GM23338 (cell line): Measurements from ENCODE around the gene PNPO. TPM values are rescaled to one million over a fixed set of nuclear protein-coding genes. Genes with fewer than 3 reads are reported as not detected.

Experiments
- ATAC-seq: fragments of 200-7000 bp; cut with Tn5 transposase; 3 replicates; pipeline ENCODE4 v1.9.1; 2020
- DNase-seq: peaks from one replicate; pipeline ENCODE4 v3.0.0-alpha.2; 2015; ENCODE audit warnings: low spot score
- H2AFZ ChIP-seq: fragments of 200-600 bp; sonication (generic); 2 replicates; pipeline ENCODE4 v1.8.0; 2016; ENCODE audit warnings: antibody characterized with exemption, mild to moderate bottlenecking, moderate library complexity
- H3F3A ChIP-seq: fragments of 200-600 bp; sonication (generic); replicated peaks from 2 replicates; pipeline ENCODE4 v1.8.0; 2017; ENCODE audit warnings: antibody characterized with exemption, mixed run types, low read depth
- H3K27ac ChIP-seq: fragments of 200-600 bp; sonication (generic); 2 replicates; pipeline ENCODE4 v1.6.1; 2016; ENCODE audit warnings: low read depth
- H3K27me3 ChIP-seq: fragments of 200-600 bp; sonication (generic); 2 replicates; pipeline ENCODE4 v1.8.0; 2016; ENCODE audit warnings: mild to moderate bottlenecking, mixed run types, moderate library complexity; ENCODE audit not compliant: insufficient read depth
- H3K36me3 ChIP-seq: fragments of 200-600 bp; sonication (generic); 2 replicates; pipeline ENCODE4 v1.8.0; 2016; ENCODE audit warnings: mild to moderate bottlenecking; ENCODE audit not compliant: insufficient read depth
- H3K4me1 ChIP-seq: fragments of 200-600 bp; sonication (generic); 2 replicates; pipeline ENCODE4 v1.8.0; 2016; ENCODE audit warnings: mild to moderate bottlenecking, moderate library complexity; ENCODE audit not compliant: insufficient read depth
- H3K4me2 ChIP-seq: fragments of 200-600 bp; sonication (generic); 2 replicates; pipeline ENCODE4 v1.7.1; 2017; ENCODE audit warnings: mixed run types
- H3K4me3 ChIP-seq: fragments of 200-600 bp; sonication (generic); 2 replicates; pipeline ENCODE4 v1.6.1; 2016; ENCODE audit warnings: mixed run types
- H3K79me2 ChIP-seq: fragments of 200-600 bp; sonication (generic); replicated peaks from 2 replicates; pipeline ENCODE4 v1.8.0; 2017; ENCODE audit warnings: mild to moderate bottlenecking; ENCODE audit not compliant: insufficient read depth
- H3K9me2 ChIP-seq: fragments of 200-600 bp; sonication (generic); 2 replicates; pipeline ENCODE4 v1.8.0; 2017; ENCODE audit not compliant: insufficient read depth
- H4K20me1 ChIP-seq: fragments of 200-600 bp; sonication (generic); replicated peaks from 2 replicates; pipeline ENCODE4 v1.8.0; 2017; ENCODE audit warnings: mild to moderate bottlenecking; ENCODE audit not compliant: insufficient read depth
- H3K27ac Mint-ChIP-seq: 2 replicates; pipeline ENCODE4 v1.8.0; 2020; ENCODE audit warnings: inconsistent platforms, mild to moderate bottlenecking, moderate library complexity, mixed read lengths
- H3K27me3 Mint-ChIP-seq: 3 replicates; pipeline ENCODE4 v1.8.0; 2022; ENCODE audit warnings: low read depth, mild to moderate bottlenecking, moderate library complexity, mixed read lengths, inconsistent platforms; ENCODE audit not compliant: insufficient read depth, poor library complexity
- H3K36me3 Mint-ChIP-seq: 3 replicates; pipeline ENCODE4 v1.8.0; 2021; ENCODE audit warnings: low read depth, mild to moderate bottlenecking, inconsistent platforms, moderate library complexity, mixed read lengths
- H3K4me1 Mint-ChIP-seq: 3 replicates; pipeline ENCODE4 v1.8.0; 2020; ENCODE audit warnings: mild to moderate bottlenecking, inconsistent platforms, mixed read lengths
- H3K4me3 Mint-ChIP-seq: 3 replicates; pipeline ENCODE4 v1.8.0; 2021; ENCODE audit warnings: moderate library complexity, mild to moderate bottlenecking, inconsistent platforms, mixed read lengths
- H3K9me3 Mint-ChIP-seq: 3 replicates; pipeline ENCODE4 v1.8.0; 2020; ENCODE audit warnings: moderate library complexity, mild to moderate bottlenecking, inconsistent platforms, mixed read lengths
- CREB1 ChIP-seq: fragments of 250-450 bp; sonication (Bioruptor Pico); IDR thresholded peaks from 2 replicates; pipeline ENCODE4 v1.5.0; 2020; ENCODE audit warnings: low read depth, mild to moderate bottlenecking, moderate library complexity
- EZH2 ChIP-seq: fragments of 200-600 bp; sonication (generic); IDR thresholded peaks from one replicate; pipeline ENCODE4 v1.8.0; 2017; ENCODE audit warnings: antibody characterized with exemption, mild to moderate bottlenecking, low read depth; ENCODE audit not compliant: unreplicated experiment
- JUNB ChIP-seq: IDR thresholded peaks from one replicate; pipeline ENCODE4 v1.6.1; 2016; ENCODE audit warnings: antibody characterized with exemption; ENCODE audit not compliant: unreplicated experiment
- NANOG ChIP-seq: IDR thresholded peaks from 2 replicates; pipeline ENCODE4 v1.6.1; 2016; ENCODE audit warnings: antibody characterized with exemption, borderline replicate concordance
- POLR2AphosphoS5 ChIP-seq: IDR thresholded peaks from 2 replicates; pipeline ENCODE4 v1.6.1; 2016; ENCODE audit warnings: antibody characterized with exemption, low read depth
- STAT1 ChIP-seq: IDR thresholded peaks from one replicate; pipeline ENCODE4 v1.6.1; 2016; ENCODE audit warnings: antibody characterized with exemption; ENCODE audit not compliant: unreplicated experiment
- ZNF331 ChIP-seq: fragments of 250-450 bp; sonication (Bioruptor Pico); IDR thresholded peaks from 2 replicates; pipeline ENCODE4 v1.5.0; 2020; ENCODE audit warnings: low read depth, mild to moderate bottlenecking, moderate library complexity
- polyA plus RNA-seq: library from polyadenylated mRNA; unstranded; fragments of >200 nt; fragmentation: Nextera tagmentation; extraction: Ambion mirVana; gene quantifications from 2 replicates; pipeline ENCODE4 v1.2.1, GENCODE V29; 2016
- total RNA-seq: library from RNA; depleted of rRNA; stranded (reverse); fragments of >200 nt; shearing (Covaris generic); gene quantifications from 2 replicates; pipeline ENCODE4 v1.2.3, GENCODE V29; 2014
- TF ChIP-seq, protein P1 (sequence below), 2 experiments: fragments of 200-600 bp in 1 of 2; sonication (generic) in 1 of 2; conservative IDR thresholded peaks; 2 replicates each; pipeline versions ENCODE4 v1.5.1 to v1.6.1; 2016 to 2017; ENCODE audit warnings: antibody characterized with exemption in 2 of 2, low read depth in 2 of 2, mild to moderate bottlenecking in 2 of 2, moderate library complexity in 1 of 2
- TF ChIP-seq, protein P2 (sequence below): IDR thresholded peaks from one replicate; pipeline ENCODE4 v1.6.1; 2018; ENCODE audit warnings: antibody characterized with exemption; ENCODE audit not compliant: unreplicated experiment
- TF ChIP-seq, protein P3 (sequence below): IDR thresholded peaks from 2 replicates; pipeline ENCODE4 v1.6.1; 2016; ENCODE audit warnings: antibody characterized with exemption
- TF ChIP-seq, protein P4 (sequence below): fragments of 250-450 bp; sonication (Bioruptor Pico); IDR thresholded peaks from 2 replicates; pipeline ENCODE4 v1.5.0; 2020; ENCODE audit warnings: mild to moderate bottlenecking, moderate library complexity

Gene PNPO
- total and polyA plus RNA-seq, 2 experiments from 2014 or later = 5.0 to 12.7 TPM

DNA sequence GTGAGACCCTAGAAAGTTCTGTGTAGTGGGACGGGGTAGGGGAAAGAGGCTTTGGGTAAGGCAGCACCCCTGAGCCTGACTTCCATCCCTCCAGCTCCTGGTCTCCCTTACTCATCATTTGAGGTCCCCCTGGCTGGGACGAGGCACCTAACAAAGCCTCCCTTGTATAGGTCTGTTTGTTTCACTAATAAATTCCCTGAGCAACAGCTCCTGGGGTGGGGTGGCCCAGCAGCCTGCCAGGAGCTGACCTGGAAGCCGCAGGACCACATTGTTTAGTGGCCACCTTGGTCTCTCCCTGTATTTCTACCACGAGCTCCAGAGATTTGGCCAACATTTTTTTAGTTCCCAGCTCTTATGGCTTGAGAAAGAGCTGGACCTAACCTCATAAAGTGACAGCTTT, 9.1 kb downstream of the PNPO start (continued):
- TF ChIP-seq NANOG = no peak

DNA sequence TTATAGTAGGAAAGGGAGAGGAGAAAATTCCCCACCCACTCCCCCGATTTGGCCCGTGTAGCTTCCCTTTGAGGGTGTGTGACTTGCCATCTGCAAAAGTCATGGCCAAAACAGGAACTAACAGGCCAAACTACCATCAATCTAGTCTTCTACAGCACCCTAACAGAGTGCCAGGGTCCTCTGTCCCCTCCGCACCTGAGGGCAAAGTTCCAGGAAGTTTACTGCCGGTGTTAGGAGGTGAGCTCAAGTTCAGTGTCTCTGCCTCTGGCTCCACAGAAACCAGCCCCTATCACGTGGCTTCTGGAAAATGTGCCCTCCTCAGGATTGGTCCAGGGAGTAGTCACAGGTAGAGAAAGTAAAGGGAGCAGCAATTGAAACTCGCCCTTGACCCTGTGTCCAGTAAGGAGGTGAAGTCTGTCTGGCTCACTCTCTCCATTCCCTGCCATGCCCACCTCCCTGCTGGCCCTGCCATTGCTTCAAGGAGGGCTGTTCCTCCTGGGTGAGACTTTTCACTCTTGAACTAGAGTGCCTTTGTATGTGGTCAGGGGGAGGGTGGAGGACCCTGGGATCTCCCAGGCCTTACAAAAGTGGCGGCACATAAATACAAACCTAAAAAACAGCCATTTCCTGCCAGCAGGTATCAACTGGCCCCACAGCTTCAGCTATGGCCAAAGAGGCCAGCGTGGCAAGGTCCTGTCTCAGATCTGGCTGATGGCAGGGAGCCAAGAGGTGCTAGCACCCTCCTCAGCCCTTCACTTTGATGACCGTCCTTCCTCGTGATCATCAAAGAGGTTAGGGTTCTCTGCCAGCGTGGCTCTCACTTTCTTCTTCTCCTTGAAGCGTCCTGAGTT, 11.0 kb downstream of the PNPO start:
- Histone ChIP-seq H3K4me2 (no peak overlapping the region), H4K20me1 (no peaks in the 10 kb centered on the region), H3K4me1 (peaks cover 17% of the 10 kb centered on the region), H2AFZ (no peak overlapping the region), H3K9me2 (no peaks in the 10 kb centered on the region), H3K27me3 (no peaks in the 10 kb centered on the region), H3K4me3 (no peak overlapping the region), H3F3A (peaks cover 2% of the 10 kb centered on the region; the same call in 1 of the 2 replicates), H3K27ac (no peak overlapping the region), H3K79me2 (no peaks in the 10 kb centered on the region), H3K36me3 (no peaks in the 10 kb centered on the region)
- Mint-ChIP-seq H3K27me3 (peaks cover 4% of the 10 kb centered on the region), H3K27ac (no peak overlapping the region; the same call in 1 of the 2 replicates), H3K4me1 (peaks cover 26% of the 10 kb centered on the region), H3K36me3 (no peaks in the 10 kb centered on the region; the same call in 2 of the 3 replicates), H3K4me3 (no peak overlapping the region), H3K9me3 (no peaks in the 10 kb centered on the region)
- DNase-seq (no peak), ATAC-seq (no peak)
- TF ChIP-seq STAT1 = no peak
- TF ChIP-seq, protein P1, sequence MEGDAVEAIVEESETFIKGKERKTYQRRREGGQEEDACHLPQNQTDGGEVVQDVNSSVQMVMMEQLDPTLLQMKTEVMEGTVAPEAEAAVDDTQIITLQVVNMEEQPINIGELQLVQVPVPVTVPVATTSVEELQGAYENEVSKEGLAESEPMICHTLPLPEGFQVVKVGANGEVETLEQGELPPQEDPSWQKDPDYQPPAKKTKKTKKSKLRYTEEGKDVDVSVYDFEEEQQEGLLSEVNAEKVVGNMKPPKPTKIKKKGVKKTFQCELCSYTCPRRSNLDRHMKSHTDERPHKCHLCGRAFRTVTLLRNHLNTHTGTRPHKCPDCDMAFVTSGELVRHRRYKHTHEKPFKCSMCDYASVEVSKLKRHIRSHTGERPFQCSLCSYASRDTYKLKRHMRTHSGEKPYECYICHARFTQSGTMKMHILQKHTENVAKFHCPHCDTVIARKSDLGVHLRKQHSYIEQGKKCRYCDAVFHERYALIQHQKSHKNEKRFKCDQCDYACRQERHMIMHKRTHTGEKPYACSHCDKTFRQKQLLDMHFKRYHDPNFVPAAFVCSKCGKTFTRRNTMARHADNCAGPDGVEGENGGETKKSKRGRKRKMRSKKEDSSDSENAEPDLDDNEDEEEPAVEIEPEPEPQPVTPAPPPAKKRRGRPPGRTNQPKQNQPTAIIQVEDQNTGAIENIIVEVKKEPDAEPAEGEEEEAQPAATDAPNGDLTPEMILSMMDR (conservative IDR thresholded peaks at IDR 0.05; ENCODE audit: low read depth in 2 of 2) = no peak
- TF ChIP-seq, protein P2, sequence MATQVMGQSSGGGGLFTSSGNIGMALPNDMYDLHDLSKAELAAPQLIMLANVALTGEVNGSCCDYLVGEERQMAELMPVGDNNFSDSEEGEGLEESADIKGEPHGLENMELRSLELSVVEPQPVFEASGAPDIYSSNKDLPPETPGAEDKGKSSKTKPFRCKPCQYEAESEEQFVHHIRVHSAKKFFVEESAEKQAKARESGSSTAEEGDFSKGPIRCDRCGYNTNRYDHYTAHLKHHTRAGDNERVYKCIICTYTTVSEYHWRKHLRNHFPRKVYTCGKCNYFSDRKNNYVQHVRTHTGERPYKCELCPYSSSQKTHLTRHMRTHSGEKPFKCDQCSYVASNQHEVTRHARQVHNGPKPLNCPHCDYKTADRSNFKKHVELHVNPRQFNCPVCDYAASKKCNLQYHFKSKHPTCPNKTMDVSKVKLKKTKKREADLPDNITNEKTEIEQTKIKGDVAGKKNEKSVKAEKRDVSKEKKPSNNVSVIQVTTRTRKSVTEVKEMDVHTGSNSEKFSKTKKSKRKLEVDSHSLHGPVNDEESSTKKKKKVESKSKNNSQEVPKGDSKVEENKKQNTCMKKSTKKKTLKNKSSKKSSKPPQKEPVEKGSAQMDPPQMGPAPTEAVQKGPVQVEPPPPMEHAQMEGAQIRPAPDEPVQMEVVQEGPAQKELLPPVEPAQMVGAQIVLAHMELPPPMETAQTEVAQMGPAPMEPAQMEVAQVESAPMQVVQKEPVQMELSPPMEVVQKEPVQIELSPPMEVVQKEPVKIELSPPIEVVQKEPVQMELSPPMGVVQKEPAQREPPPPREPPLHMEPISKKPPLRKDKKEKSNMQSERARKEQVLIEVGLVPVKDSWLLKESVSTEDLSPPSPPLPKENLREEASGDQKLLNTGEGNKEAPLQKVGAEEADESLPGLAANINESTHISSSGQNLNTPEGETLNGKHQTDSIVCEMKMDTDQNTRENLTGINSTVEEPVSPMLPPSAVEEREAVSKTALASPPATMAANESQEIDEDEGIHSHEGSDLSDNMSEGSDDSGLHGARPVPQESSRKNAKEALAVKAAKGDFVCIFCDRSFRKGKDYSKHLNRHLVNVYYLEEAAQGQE = no peak
- TF ChIP-seq, protein P3, sequence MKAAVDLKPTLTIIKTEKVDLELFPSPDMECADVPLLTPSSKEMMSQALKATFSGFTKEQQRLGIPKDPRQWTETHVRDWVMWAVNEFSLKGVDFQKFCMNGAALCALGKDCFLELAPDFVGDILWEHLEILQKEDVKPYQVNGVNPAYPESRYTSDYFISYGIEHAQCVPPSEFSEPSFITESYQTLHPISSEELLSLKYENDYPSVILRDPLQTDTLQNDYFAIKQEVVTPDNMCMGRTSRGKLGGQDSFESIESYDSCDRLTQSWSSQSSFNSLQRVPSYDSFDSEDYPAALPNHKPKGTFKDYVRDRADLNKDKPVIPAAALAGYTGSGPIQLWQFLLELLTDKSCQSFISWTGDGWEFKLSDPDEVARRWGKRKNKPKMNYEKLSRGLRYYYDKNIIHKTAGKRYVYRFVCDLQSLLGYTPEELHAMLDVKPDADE = no peak
- no peak for TF ChIP-seq JUNB
- TF ChIP-seq NANOG = no peak
- TF ChIP-seq CREB1 = no peak
- no peak for TF ChIP-seq ZNF331 (CRISPR knock-in tag)
- TF ChIP-seq, protein P4, sequence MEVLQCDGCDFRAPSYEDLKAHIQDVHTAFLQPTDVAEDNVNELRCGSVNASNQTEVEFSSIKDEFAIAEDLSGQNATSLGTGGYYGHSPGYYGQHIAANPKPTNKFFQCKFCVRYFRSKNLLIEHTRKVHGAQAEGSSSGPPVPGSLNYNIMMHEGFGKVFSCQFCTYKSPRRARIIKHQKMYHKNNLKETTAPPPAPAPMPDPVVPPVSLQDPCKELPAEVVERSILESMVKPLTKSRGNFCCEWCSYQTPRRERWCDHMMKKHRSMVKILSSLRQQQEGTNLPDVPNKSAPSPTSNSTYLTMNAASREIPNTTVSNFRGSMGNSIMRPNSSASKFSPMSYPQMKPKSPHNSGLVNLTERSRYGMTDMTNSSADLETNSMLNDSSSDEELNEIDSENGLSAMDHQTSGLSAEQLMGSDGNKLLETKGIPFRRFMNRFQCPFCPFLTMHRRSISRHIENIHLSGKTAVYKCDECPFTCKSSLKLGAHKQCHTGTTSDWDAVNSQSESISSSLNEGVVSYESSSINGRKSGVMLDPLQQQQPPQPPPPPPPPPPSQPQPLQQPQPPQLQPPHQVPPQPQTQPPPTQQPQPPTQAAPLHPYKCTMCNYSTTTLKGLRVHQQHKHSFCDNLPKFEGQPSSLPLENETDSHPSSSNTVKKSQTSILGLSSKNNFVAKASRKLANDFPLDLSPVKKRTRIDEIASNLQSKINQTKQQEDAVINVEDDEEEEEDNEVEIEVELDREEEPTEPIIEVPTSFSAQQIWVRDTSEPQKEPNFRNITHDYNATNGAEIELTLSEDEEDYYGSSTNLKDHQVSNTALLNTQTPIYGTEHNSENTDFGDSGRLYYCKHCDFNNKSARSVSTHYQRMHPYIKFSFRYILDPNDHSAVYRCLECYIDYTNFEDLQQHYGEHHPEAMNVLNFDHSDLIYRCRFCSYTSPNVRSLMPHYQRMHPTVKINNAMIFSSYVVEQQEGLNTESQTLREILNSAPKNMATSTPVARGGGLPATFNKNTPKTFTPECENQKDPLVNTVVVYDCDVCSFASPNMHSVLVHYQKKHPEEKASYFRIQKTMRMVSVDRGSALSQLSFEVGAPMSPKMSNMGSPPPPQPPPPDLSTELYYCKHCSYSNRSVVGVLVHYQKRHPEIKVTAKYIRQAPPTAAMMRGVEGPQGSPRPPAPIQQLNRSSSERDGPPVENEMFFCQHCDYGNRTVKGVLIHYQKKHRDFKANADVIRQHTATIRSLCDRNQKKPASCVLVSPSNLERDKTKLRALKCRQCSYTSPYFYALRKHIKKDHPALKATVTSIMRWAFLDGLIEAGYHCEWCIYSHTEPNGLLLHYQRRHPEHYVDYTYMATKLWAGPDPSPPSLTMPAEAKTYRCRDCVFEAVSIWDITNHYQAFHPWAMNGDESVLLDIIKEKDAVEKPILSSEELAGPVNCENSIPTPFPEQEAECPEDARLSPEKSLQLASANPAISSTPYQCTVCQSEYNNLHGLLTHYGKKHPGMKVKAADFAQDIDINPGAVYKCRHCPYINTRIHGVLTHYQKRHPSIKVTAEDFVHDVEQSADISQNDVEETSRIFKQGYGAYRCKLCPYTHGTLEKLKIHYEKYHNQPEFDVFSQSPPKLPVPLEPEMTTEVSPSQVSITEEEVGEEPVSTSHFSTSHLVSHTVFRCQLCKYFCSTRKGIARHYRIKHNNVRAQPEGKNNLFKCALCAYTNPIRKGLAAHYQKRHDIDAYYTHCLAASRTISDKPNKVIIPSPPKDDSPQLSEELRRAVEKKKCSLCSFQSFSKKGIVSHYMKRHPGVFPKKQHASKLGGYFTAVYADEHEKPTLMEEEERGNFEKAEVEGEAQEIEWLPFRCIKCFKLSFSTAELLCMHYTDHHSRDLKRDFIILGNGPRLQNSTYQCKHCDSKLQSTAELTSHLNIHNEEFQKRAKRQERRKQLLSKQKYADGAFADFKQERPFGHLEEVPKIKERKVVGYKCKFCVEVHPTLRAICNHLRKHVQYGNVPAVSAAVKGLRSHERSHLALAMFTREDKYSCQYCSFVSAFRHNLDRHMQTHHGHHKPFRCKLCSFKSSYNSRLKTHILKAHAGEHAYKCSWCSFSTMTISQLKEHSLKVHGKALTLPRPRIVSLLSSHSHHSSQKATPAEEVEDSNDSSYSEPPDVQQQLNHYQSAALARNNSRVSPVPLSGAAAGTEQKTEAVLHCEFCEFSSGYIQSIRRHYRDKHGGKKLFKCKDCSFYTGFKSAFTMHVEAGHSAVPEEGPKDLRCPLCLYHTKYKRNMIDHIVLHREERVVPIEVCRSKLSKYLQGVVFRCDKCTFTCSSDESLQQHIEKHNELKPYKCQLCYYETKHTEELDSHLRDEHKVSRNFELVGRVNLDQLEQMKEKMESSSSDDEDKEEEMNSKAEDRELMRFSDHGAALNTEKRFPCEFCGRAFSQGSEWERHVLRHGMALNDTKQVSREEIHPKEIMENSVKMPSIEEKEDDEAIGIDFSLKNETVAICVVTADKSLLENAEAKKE (CRISPR knock-in tag) = no peak
- TF ChIP-seq POLR2AphosphoS5 = no peak
- TF ChIP-seq EZH2 = no peak
